ENCODE results near the gene AFAP1L2.

AFAP1L2 gene

DNA sequence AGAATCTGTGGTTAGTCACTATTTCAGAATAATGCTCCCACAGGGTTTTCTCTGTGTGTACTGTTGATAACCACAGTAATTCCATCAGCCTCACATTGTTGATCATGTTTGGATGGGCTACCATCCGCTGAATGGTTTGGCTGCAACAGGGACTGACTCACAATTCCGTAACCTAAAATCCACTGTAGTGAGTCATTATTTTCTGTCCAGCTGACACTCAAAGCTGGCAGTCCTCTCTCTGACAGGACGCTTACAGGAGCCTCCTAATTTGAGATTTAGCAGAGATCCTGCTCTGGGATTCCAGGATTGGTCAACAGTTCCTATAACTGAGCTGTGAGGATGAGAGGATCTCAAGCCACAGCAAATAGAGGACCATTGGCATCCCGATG is 132.5 kb downstream of the AFAP1L2 start:
- TF ChIP-seq, protein P1, sequence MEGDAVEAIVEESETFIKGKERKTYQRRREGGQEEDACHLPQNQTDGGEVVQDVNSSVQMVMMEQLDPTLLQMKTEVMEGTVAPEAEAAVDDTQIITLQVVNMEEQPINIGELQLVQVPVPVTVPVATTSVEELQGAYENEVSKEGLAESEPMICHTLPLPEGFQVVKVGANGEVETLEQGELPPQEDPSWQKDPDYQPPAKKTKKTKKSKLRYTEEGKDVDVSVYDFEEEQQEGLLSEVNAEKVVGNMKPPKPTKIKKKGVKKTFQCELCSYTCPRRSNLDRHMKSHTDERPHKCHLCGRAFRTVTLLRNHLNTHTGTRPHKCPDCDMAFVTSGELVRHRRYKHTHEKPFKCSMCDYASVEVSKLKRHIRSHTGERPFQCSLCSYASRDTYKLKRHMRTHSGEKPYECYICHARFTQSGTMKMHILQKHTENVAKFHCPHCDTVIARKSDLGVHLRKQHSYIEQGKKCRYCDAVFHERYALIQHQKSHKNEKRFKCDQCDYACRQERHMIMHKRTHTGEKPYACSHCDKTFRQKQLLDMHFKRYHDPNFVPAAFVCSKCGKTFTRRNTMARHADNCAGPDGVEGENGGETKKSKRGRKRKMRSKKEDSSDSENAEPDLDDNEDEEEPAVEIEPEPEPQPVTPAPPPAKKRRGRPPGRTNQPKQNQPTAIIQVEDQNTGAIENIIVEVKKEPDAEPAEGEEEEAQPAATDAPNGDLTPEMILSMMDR (conservative IDR thresholded peaks at IDR 0.05; ENCODE audit: low read length) = no peak
- DNase-seq (ENCODE audit: low read depth) = peak; percentile 96
- no peak overlapping the region for H3K4me3 ChIP-seq (ENCODE audit: low read length)

DNA sequence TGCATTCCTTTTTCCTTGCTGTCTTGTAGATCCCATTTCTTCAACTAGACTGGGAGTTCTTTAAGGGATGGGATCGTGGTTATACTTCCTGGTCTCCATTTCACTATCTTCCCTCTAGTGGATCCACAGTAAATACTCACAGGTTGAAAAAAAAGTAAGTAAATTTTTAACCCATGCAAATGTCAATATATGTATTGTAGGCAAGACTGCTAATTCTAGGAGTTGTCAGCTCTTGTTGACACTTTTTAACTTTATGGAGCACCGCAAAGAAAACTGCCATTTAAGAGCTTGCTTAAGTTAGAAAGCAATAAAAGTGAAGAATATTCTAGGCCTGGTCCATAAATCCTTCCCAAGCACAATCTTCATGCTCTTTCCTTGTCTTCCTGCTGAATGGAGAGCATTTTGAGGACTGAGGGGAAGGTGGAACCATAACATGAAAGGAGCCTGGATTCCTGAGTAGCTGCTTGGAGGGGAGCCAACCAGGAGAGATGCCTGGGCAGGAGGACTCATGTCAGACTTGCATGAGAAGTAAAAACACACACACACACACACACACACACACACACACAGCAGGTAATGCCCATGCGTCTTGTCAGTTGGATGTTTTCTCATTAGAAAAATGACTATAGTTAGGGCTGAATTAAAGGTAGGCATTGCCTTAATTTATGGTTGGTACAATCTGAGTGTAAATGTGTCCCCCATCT is 133.1 kb downstream of the AFAP1L2 start:
- H3K4me3 ChIP-seq (ENCODE audit: low read length) = no peak overlapping the region
- no peak for DNase-seq (ENCODE audit: low read depth)
- TF ChIP-seq, protein P1 (conservative IDR thresholded peaks at IDR 0.05; ENCODE audit: low read length) = no peak

GRCh38 chr10:114266521-114266920 is 137.8 kb downstream of the AFAP1L2 start:
- TF ChIP-seq, protein P1 (conservative IDR thresholded peaks at IDR 0.05; ENCODE audit: low read length) = no peak
- no peak overlapping the region for H3K4me3 ChIP-seq (ENCODE audit: low read length)
- DNase-seq (ENCODE audit: low read depth) = no peak

- H3K4me3 ChIP-seq (ENCODE audit: low read length) = no peak overlapping the region
- TF ChIP-seq, protein P1 (conservative IDR thresholded peaks at IDR 0.05; ENCODE audit: low read length) = no peak
- DNase-seq (ENCODE audit: low read depth) = peak; percentile 56
Observed at GRCh38 chr10:114265392-114266053, 138.8 kb downstream of the AFAP1L2 start.

DNA sequence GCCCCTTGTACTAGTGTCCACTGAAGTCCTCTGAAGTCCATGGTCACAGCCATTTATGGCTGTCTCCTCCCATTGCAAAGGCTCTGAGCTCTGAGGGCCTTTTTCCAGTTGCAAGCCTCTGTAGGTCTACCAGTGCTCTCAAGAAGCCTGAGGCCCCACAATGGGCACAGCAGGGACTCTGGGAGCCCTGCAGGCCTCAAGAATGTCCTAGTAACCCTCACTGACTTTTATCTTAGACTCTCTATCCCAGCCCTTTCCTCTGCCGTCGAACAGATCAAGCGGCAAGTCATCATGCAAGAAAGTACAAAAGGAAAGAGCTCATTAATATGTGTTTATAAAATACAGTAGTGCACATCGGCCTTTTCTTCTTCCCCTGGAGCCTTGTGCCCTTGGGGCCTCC is 141.8 kb downstream of the AFAP1L2 start:
- no peak overlapping the region for H3K4me3 ChIP-seq (ENCODE audit: low read length)
- TF ChIP-seq, protein P1 (conservative IDR thresholded peaks at IDR 0.05; ENCODE audit: low read length) = no peak
- no peak for DNase-seq (ENCODE audit: low read depth)

- no peak overlapping the region for H3K4me3 ChIP-seq (ENCODE audit: low read length)
- DNase-seq (ENCODE audit: low read depth) = peak; percentile 82
- TF ChIP-seq, protein P1 (conservative IDR thresholded peaks at IDR 0.05; ENCODE audit: low read length) = no peak
Observed at GRCh38 chr10:114261076-114261475, 143.2 kb downstream of the AFAP1L2 start.

DNA sequence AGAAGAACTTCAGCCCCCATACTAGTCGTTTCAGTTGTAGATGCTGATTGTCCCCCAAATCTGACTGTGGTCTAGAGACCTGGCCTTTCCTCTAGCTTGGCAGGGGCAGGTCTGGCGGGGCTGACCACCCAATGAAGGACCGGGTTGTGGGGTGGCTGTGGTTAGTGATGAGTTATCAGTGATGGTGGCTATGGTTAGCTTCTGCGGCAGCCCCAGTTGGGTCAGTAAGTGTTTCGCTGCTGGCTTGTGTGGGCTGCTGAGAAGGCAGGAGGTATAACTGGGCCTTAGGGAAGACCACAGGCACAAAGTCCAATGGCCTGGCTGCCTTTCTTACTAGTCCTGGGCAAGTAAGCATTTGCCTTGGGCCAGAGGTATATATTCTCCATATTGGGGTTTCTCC is 143.9 kb downstream of the AFAP1L2 start:
- TF ChIP-seq, protein P1 (conservative IDR thresholded peaks at IDR 0.05; ENCODE audit: low read length) = no peak
- no peak overlapping the region for H3K4me3 ChIP-seq (ENCODE audit: low read length)
- no peak for DNase-seq (ENCODE audit: low read depth)

Measured in AG10803 (cell line).